DND-41 (cell line): ENCODE measurements around the gene CD63.

Experiments used
- ATAC-seq: fragments of 200-7000 bp; cut with Tn5 transposase; 3 replicates; pipeline ENCODE4 v1.9.1; 2021; ENCODE audit warnings: low read depth; ENCODE audit not compliant: insufficient read depth
- DNase-seq: peaks from one replicate; pipeline ENCODE4 v3.0.0-alpha.2; 2020
- H2AFZ ChIP-seq: 2 replicates; pipeline ENCODE4 v1.6.0; 2012; ENCODE audit warnings: low read depth, low read length
- H3K27ac ChIP-seq: 2 replicates; pipeline ENCODE4 v1.5.1; 2012; ENCODE audit warnings: low read length, inconsistent platforms
- H3K27me3 ChIP-seq: fragments of 200-600 bp; sonication (generic); 2 replicates; pipeline ENCODE4 v1.6.0; 2012; ENCODE audit warnings: low read length, mild to moderate bottlenecking, inconsistent platforms; ENCODE audit not compliant: insufficient read depth, poor library complexity
- H3K36me3 ChIP-seq: 2 replicates; pipeline ENCODE4 v1.5.1; 2012; ENCODE audit warnings: low read length, inconsistent platforms; ENCODE audit not compliant: insufficient read depth
- H3K4me1 ChIP-seq: 2 replicates; pipeline ENCODE4 v1.5.1; 2012; ENCODE audit warnings: mild to moderate bottlenecking, low read length; ENCODE audit not compliant: insufficient read depth
- H3K4me2 ChIP-seq: 2 replicates; pipeline ENCODE4 v1.6.0; 2012; ENCODE audit warnings: mild to moderate bottlenecking, moderate library complexity, low read length, inconsistent platforms; ENCODE audit not compliant: insufficient read depth
- H3K4me3 ChIP-seq, 2 experiments: fragments of 200-600 bp in 1 of 2; shearing (Covaris generic) in 1 of 2; 2 replicates each; pipeline ENCODE4 v1.5.1; 2012 to 2016; ENCODE audit warnings: inconsistent platforms in 2 of 2, low read length in 2 of 2, mild to moderate bottlenecking in 2 of 2, low read depth in 1 of 2, moderate library complexity in 1 of 2
- H3K79me2 ChIP-seq: 2 replicates; pipeline ENCODE4 v1.6.0; 2012; ENCODE audit warnings: low read length, inconsistent platforms; ENCODE audit not compliant: insufficient read depth
- H3K9ac ChIP-seq: 2 replicates; pipeline ENCODE4 v1.6.0; 2012; ENCODE audit warnings: low read depth, mild to moderate bottlenecking, inconsistent platforms, low read length, moderate library complexity
- H3K9me3 ChIP-seq: 2 replicates; pipeline ENCODE4 v1.5.1; 2012; ENCODE audit warnings: low read length, moderate library complexity, mild to moderate bottlenecking, inconsistent platforms; ENCODE audit not compliant: insufficient read depth, severe bottlenecking
- H4K20me1 ChIP-seq: 2 replicates; pipeline ENCODE4 v1.6.0; 2012; ENCODE audit warnings: low read length; ENCODE audit not compliant: insufficient read depth
- EZH2 ChIP-seq: IDR thresholded peaks from 3 replicates; pipeline ENCODE4 v1.6.1; 2012; ENCODE audit warnings: borderline replicate concordance, low read depth, mild to moderate bottlenecking, moderate library complexity, low read length, inconsistent platforms; ENCODE audit not compliant: severe bottlenecking
- TF ChIP-seq, protein P1 (sequence below): IDR thresholded peaks from 2 replicates; pipeline ENCODE4 v1.5.1; 2012; ENCODE audit warnings: borderline replicate concordance, low read length, moderate library complexity, mild to moderate bottlenecking; ENCODE audit not compliant: poor library complexity, severe bottlenecking; ENCODE audit errors: extremely low read depth

CD63 gene

DNA sequence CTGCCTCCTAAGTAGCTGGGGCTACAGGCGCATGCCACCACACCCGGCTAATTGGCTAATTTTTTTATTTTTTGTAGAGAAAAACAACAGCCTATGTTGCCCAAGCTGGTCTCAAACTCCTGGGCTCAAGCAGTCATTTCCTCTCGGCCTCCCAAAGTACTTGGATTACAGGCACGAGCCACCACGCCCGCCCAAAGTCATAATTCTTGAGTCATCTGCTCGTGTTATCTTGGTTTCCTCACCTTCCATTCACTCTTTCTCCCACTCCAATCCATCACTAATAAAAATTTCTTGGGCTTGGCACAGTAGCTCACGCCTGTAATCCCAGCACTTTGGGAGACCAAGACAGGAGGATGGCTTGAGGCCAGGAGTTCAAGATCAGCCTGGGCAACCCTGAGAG is 53.1 kb downstream of the CD63 start:
- Histone ChIP-seq H3K4me3 (no peak overlapping the region), H3K4me1 (no peaks in the 10 kb centered on the region), H4K20me1 (no peaks in the 10 kb centered on the region), H3K27me3 (peaks cover 4% of the 10 kb centered on the region), H3K4me2 (no peak overlapping the region), H3K9me3 (no peaks in the 10 kb centered on the region), H3K27ac (no peak overlapping the region), H3K9ac (no peak overlapping the region), H3K36me3 (no peaks in the 10 kb centered on the region), H3K79me2 (no peaks in the 10 kb centered on the region), H2AFZ (no peak overlapping the region)
- no peak for TF ChIP-seq EZH2
- TF ChIP-seq, protein P1, sequence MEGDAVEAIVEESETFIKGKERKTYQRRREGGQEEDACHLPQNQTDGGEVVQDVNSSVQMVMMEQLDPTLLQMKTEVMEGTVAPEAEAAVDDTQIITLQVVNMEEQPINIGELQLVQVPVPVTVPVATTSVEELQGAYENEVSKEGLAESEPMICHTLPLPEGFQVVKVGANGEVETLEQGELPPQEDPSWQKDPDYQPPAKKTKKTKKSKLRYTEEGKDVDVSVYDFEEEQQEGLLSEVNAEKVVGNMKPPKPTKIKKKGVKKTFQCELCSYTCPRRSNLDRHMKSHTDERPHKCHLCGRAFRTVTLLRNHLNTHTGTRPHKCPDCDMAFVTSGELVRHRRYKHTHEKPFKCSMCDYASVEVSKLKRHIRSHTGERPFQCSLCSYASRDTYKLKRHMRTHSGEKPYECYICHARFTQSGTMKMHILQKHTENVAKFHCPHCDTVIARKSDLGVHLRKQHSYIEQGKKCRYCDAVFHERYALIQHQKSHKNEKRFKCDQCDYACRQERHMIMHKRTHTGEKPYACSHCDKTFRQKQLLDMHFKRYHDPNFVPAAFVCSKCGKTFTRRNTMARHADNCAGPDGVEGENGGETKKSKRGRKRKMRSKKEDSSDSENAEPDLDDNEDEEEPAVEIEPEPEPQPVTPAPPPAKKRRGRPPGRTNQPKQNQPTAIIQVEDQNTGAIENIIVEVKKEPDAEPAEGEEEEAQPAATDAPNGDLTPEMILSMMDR = no peak
- ATAC-seq (no peak), DNase-seq (no peak)
